Large intestine (tissue), 3 donors: ENCODE results near the gene TYMS. TPM values are rescaled to one million over a fixed set of nuclear protein-coding genes. Genes with fewer than 3 reads are reported as not detected.
A peak's percentile ranks its signal among the peaks of the same experiment; 100 is the strongest.
"Not testable (repeated sequence)": the region's sequence is repeated elsewhere in the genome, so short reads cannot be mapped to it uniquely, and the experiment has no call there.

ENCODE experiments used
- DNase-seq, 2 donors: peaks; one replicate each; pipeline versions ENCODE4 v3.0.0 to v3.0.0-alpha.2; 2013
- H3K27ac ChIP-seq: one replicate; pipeline ENCODE4 v1.5.1; 2013; ENCODE audit warnings: low read length
- H3K27me3 ChIP-seq: 2 replicates; pipeline ENCODE4 v1.6.1; 2013; ENCODE audit warnings: low read length; ENCODE audit not compliant: control insufficient read depth, insufficient read depth
- H3K36me3 ChIP-seq: 2 replicates; pipeline ENCODE4 v1.6.1; 2013; ENCODE audit warnings: low read length; ENCODE audit not compliant: control insufficient read depth, insufficient read depth
- H3K4me1 ChIP-seq: one replicate; pipeline ENCODE4 v1.6.1; 2013; ENCODE audit warnings: low read length; ENCODE audit not compliant: control insufficient read depth, insufficient read depth
- H3K4me3 ChIP-seq: one replicate; pipeline ENCODE4 v1.5.1; 2013; ENCODE audit warnings: low read length
- H3K9me3 ChIP-seq: one replicate; pipeline ENCODE4 v1.6.1; 2013; ENCODE audit warnings: mild to moderate bottlenecking, low read depth, low read length, moderate library complexity; ENCODE audit not compliant: control insufficient read depth
- WGBS: methylation state at CpG from one replicate; pipeline ENCODE4 v1.1.5; 2013; ENCODE audit warnings: low lambda C conversion rate; ENCODE audit not compliant: insufficient coverage; 5-methylcytosine and 5-hydroxymethylcytosine counted together
- polyA plus RNA-seq: library from polyadenylated mRNA; unstranded; fragments of 120-200 nt; gene quantifications from one replicate; pipeline ENCODE4 v1.2.1, GENCODE V29; 2013

TYMS gene
- polyA plus RNA-seq, 1 donor = 69.9 TPM

DNA sequence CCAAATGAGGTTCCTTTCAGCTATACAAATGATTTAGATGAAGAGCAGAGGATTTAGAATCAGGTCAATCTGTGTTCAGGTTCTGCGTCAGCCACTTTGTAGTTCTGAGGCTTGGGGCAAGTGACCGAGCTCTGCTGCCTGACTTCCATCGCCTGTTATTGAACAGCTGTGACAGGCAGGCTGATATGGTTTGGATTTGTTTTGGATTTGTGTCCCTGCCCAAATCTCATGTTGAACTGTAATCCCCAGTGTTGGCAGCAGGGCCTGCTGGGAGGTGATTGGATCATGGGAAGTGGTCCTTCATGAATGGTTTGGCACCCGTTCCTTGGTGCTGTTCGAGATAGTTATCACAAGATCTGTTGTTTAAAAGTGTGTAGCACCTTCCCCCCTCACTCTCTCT lies 18.6 kb downstream of the TYMS start:
- DNase-seq = no peak
- Histone ChIP-seq H3K27me3 (no peaks in the 10 kb centered on the region), H3K4me1 (peaks cover 27% of the 10 kb centered on the region), H3K9me3 (no peaks in the 10 kb centered on the region), H3K27ac (no peak overlapping the region), H3K4me3 (no peak overlapping the region), H3K36me3 (peaks cover 86% of the 10 kb centered on the region)
- 70% methylated on average over 2 of the region's 5 CpGs for WGBS

GRCh38 chr18:676736-677135 lies 19.3 kb downstream of the TYMS start:
- H3K36me3 ChIP-seq = peaks cover 87% of the 10 kb centered on the region
- WGBS = 81% methylated on average over 3 of the region's 3 CpGs

GRCh38 chr18:677145-677544 lies 19.7 kb downstream of the TYMS start:
- no peak for DNase-seq
- Histone ChIP-seq H3K9me3 (no peaks in the 10 kb centered on the region), H3K4me3 (no peak overlapping the region), H3K27ac (peak overlapping the region; percentile 78), H3K36me3 (peaks cover 89% of the 10 kb centered on the region), H3K27me3 (no peaks in the 10 kb centered on the region), H3K4me1 (peaks cover 38% of the 10 kb centered on the region)
- WGBS = 25% methylated on average over 2 of the region's 4 CpGs

More at GRCh38 chr18:676736-677135, 19.3 kb downstream of the TYMS start:
- H3K27me3 ChIP-seq = no peaks in the 10 kb centered on the region
- H3K4me3 ChIP-seq = no peak overlapping the region
- H3K9me3 ChIP-seq = no peaks in the 10 kb centered on the region
- peak overlapping the region; percentile 78 for H3K27ac ChIP-seq
- peaks cover 34% of the 10 kb centered on the region for H3K4me1 ChIP-seq
- DNase-seq = no peak

DNA sequence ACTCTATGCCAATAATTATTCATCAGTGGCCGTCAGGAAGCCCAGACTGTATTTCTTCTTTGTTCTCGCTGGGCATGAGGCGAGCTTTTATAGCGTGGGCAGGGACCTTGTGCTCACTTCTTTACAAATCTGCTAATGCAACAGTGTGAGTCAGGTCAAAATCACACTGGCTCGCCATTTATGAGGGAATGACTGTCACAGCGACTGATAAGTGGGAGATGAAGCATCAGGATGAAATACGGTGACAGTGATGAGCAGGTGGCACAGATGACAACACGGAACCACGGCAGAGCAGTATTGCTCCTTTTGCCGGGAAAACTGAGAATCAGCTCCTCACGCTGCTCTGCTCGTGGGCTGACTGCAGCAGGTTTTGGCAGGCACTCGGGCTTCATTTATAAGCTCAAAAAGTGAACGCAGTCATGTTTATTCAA lies 20.5 kb downstream of the TYMS start:
- H3K27me3 ChIP-seq = no peaks in the 10 kb centered on the region
- no peaks in the 10 kb centered on the region for H3K9me3 ChIP-seq
- WGBS = no CpG with 5 or more reads among the region's 14 CpGs
- H3K27ac ChIP-seq = peak overlapping the region; percentile 78
- H3K4me3 ChIP-seq = no peak overlapping the region
- peak in 1 of 2 donors; percentile 64 for DNase-seq
- H3K36me3 ChIP-seq = peaks cover 84% of the 10 kb centered on the region
- peaks cover 42% of the 10 kb centered on the region for H3K4me1 ChIP-seq

DNA sequence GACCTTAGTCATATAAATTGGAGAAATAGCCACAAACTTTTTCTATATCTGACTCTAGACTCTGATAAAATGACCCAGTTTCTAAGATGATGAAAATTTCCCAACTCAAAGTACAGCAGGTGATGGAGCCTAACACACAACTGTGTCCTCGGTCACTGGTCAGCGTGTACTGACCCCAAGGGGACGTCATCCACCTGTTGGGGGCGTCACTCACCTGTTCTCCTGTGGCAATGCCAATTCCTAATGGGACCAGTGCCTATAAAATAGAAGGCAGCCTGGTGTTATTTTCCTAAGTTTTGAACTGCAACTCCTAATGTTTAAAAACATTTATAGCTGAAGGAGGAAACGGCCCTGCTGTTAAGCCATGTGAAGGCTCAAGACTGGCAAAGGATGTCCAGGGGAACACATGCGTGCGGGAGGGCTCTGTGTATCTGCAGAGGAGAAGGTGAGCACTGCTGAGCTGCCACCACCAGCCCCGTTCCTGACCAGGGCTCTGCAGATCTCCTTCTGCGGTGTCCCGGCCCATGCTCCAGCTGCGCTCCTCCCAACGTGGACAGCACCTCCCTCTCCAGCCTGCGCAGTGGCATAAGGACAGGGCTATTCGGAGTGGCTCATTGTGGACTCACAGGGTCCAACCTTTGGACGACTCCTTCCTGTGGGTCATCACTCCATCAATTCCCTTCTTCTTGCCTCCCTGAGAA lies 21.2 kb downstream of the TYMS start:
- Histone ChIP-seq H3K27me3 (no peaks in the 10 kb centered on the region), H3K9me3 (no peaks in the 10 kb centered on the region), H3K4me1 (peaks cover 48% of the 10 kb centered on the region), H3K36me3 (peaks cover 82% of the 10 kb centered on the region), H3K27ac (peak overlapping the region; percentile 78), H3K4me3 (no peak overlapping the region)
- DNase-seq = no peak
- no CpG with 5 or more reads among the region's 15 CpGs for WGBS

DNA sequence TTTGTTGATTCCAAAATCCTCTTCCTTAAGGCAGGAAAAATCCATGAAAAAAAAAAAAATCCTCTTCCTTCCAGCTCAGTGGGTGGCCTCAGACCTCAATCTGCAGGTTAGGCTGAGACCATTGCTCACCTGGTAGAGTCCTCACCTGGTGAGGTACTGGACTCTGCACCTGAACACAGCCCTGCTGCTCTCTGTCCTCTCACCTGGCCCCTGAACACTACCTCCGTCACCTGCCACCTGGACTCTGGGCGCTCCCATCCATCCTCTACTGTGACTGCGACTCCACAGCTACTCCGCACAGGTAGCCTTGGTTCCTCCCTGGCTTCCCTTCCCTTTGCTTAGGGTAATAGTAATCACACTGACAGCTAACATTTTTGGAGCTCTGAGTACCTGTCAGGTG lies 22.1 kb downstream of the TYMS start:
- H3K4me1 ChIP-seq = peaks cover 52% of the 10 kb centered on the region
- DNase-seq = peak; percentile 88 to 92
- no peak overlapping the region for H3K4me3 ChIP-seq
- peaks cover 78% of the 10 kb centered on the region for H3K36me3 ChIP-seq
- no peaks in the 10 kb centered on the region for H3K27me3 ChIP-seq
- peak overlapping the region; percentile 78 for H3K27ac ChIP-seq
- H3K9me3 ChIP-seq = no peaks in the 10 kb centered on the region
- WGBS = no CpG with 5 or more reads among the region's 4 CpGs

DNA sequence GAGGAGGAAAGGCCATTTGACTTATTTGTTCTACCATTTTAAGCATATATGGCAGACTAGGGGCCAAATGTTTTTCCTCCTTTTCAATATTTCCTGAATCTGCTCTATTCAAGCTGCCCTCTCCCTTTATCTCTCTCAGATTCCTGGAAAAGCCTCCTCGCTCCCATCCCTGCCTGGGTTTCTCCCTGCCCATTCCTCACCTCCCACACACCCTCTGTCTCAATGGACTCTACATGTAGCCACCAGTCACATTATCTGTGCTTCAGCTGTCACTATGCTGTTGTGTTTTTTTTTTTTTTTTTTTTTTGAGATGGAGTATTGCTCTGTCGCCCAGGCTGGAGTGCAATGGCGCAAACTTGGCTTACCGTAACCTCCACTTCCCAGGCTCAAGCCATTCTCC lies 22.9 kb downstream of the TYMS start:
- WGBS = no CpG with 5 or more reads among the region's 4 CpGs
- Histone ChIP-seq H3K9me3 (no peaks in the 10 kb centered on the region), H3K4me3 (no peak overlapping the region), H3K27ac (peak overlapping the region; percentile 78), H3K27me3 (no peaks in the 10 kb centered on the region), H3K36me3 (peaks cover 74% of the 10 kb centered on the region), H3K4me1 (peaks cover 61% of the 10 kb centered on the region)
- no peak for DNase-seq

DNA sequence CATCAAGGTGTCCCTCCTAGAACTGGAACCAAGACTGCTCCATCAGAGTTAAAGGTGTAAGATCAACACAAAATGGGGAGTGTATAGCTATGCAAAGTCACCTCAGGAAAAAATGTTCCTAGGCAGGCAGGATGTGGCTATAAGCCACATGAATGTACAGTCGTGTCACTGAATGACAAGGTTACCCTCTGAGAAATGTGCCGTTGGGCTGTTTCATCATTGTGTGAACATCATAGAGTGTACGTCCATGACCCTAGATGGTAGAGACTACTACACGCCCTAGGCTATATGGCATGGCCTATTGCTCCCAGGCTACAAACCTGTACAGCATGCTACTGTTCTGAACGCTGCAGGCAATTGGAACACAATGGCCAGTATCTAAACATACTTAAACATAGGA lies 24.5 kb downstream of the TYMS start:
- Histone ChIP-seq H3K36me3 (peaks cover 71% of the 10 kb centered on the region), H3K4me1 (peaks cover 75% of the 10 kb centered on the region), H3K27ac (peak overlapping the region; percentile 91), H3K27me3 (no peaks in the 10 kb centered on the region), H3K9me3 (no peaks in the 10 kb centered on the region), H3K4me3 (no peak overlapping the region)
- DNase-seq = no peak
- WGBS = no CpG with 5 or more reads among the region's 5 CpGs

GRCh38 chr18:682416-682815 lies 25.0 kb downstream of the TYMS start:
- H3K4me1 ChIP-seq = peaks cover 80% of the 10 kb centered on the region
- not testable (repeated sequence) for H3K4me3 ChIP-seq, H3K9me3 ChIP-seq, H3K27me3 ChIP-seq, DNase-seq
- peak overlapping the region; percentile 91 for H3K27ac ChIP-seq
- WGBS = no CpG with 5 or more reads among the region's 9 CpGs
- peaks cover 71% of the 10 kb centered on the region for H3K36me3 ChIP-seq

GRCh38 chr18:682833-683232 lies 25.4 kb downstream of the TYMS start:
- DNase-seq = peak in 1 of 2 donors; percentile 73
- no peaks in the 10 kb centered on the region for H3K9me3 ChIP-seq
- H3K27ac ChIP-seq = peak overlapping the region; percentile 91
- no peaks in the 10 kb centered on the region for H3K27me3 ChIP-seq
- peaks cover 70% of the 10 kb centered on the region for H3K36me3 ChIP-seq
- H3K4me3 ChIP-seq = no peak overlapping the region
- peaks cover 83% of the 10 kb centered on the region for H3K4me1 ChIP-seq

DNA sequence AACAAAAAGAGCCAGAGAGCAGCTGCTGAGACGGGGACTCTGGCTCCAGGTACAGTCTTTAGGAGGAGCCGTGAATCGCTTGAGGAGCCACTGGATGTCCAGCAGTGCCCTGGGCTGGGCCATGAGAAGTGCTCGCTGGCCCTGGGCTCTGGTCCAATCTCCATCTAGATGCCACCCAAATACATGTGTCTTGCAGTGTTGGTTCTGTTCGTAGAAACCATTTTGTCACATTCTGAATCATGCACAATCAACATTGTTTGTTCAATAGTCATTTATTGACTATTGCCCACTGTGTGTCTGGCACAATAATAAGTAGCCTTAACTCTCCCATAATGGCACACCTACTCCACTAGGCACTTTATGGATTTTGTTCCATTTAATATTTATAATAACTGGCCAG lies 26.1 kb downstream of the TYMS start:
- Histone ChIP-seq H3K4me3 (no peak overlapping the region), H3K9me3 (no peaks in the 10 kb centered on the region), H3K4me1 (peaks cover 84% of the 10 kb centered on the region), H3K27me3 (no peaks in the 10 kb centered on the region), H3K36me3 (peaks cover 69% of the 10 kb centered on the region), H3K27ac (peak overlapping the region; percentile 91)
- DNase-seq = no peak
- WGBS = no CpG with 5 or more reads among the region's 5 CpGs
